T-helper 2 cell treated with Interferon-gamma antibody and Interleukin-4, amounts not matched to agents 5 μg/mL and 100 μg/mL, for 36 hours (primary cell): ENCODE data around the gene MAGI3.

Source experiments
- DNase-seq: peaks from one replicate; pipeline ENCODE4 v3.0.0; 2021; ENCODE audit warnings: low spot score
- H3K27ac Mint-ChIP-seq: one replicate; pipeline ENCODE4 v1.8.0; 2021; ENCODE audit warnings: mild to moderate bottlenecking, mixed read lengths
- H3K27me3 Mint-ChIP-seq: one replicate; pipeline ENCODE4 v1.8.0; 2021; ENCODE audit warnings: low read depth, mixed read lengths
- H3K36me3 Mint-ChIP-seq: one replicate; pipeline ENCODE4 v1.8.0; 2021; ENCODE audit warnings: low read depth, mixed read lengths
- H3K4me1 Mint-ChIP-seq: one replicate; pipeline ENCODE4 v1.8.0; 2021; ENCODE audit warnings: low read depth, mixed read lengths
- H3K4me3 Mint-ChIP-seq: one replicate; pipeline ENCODE4 v1.8.0; 2022; ENCODE audit warnings: mild to moderate bottlenecking, moderate library complexity, mixed read lengths
- H3K9me3 Mint-ChIP-seq: one replicate; pipeline ENCODE4 v1.8.0; 2021; ENCODE audit warnings: mixed read lengths

The MAGI3 gene

GRCh38 chr1:113389953-113390834, at the start of gene MAGI3:
Gene MAGI3, plus strand, starts transcription at chr1:113390515. Its CDS starts 519 bp downstream, at chr1:113391034.
- DNase-seq: peak; percentile 96
- Mint-ChIP-seq H3K27ac (peak within 1 kb of the TSS; percentile 96), H3K4me1 (peaks cover 25% of the 10 kb centered on the region), H3K4me3 (peak within 1 kb of the TSS; percentile 98), H3K9me3 (peaks cover 4% of the 10 kb centered on the region), H3K36me3 (no peaks in the 10 kb centered on the region), H3K27me3 (peaks cover 44% of the 10 kb centered on the region)

- DNase-seq: no peak
- no peaks in the 10 kb centered on the region for H3K9me3 Mint-ChIP-seq
- H3K4me3 Mint-ChIP-seq: no peak overlapping the region
Measured at GRCh38 chr1:113353580-113353979, 36.7 kb upstream of the MAGI3 start.

GRCh38 chr1:113363935-113364334, 26.4 kb upstream of the MAGI3 start:
- Mint-ChIP-seq H3K9me3 (no peaks in the 10 kb centered on the region), H3K4me3 (no peak overlapping the region), H3K27me3 (peaks cover 6% of the 10 kb centered on the region), H3K27ac (no peak overlapping the region), H3K4me1 (no peaks in the 10 kb centered on the region), H3K36me3 (no peaks in the 10 kb centered on the region)
- DNase-seq: no peak

More at GRCh38 chr1:113353580-113353979, 36.7 kb upstream of the MAGI3 start:
- no peaks in the 10 kb centered on the region for H3K27me3 Mint-ChIP-seq
- H3K27ac Mint-ChIP-seq: no peak overlapping the region
- H3K4me1 Mint-ChIP-seq: no peaks in the 10 kb centered on the region
- H3K36me3 Mint-ChIP-seq: no peaks in the 10 kb centered on the region

GRCh38 chr1:113369040-113369439, 21.3 kb upstream of the MAGI3 start:
- Mint-ChIP-seq H3K4me1 (peaks cover 1% of the 10 kb centered on the region), H3K27ac (no peak overlapping the region), H3K36me3 (no peaks in the 10 kb centered on the region), H3K9me3 (no peaks in the 10 kb centered on the region), H3K4me3 (no peak overlapping the region), H3K27me3 (peaks cover 11% of the 10 kb centered on the region)
- no peak for DNase-seq

- peaks cover 1% of the 10 kb centered on the region for H3K4me1 Mint-ChIP-seq
- H3K9me3 Mint-ChIP-seq: no peaks in the 10 kb centered on the region
- no peak overlapping the region for H3K27ac Mint-ChIP-seq
- H3K36me3 Mint-ChIP-seq: no peaks in the 10 kb centered on the region
- no peak for DNase-seq
- H3K4me3 Mint-ChIP-seq: no peak overlapping the region
- peaks cover 8% of the 10 kb centered on the region for H3K27me3 Mint-ChIP-seq
Measured at GRCh38 chr1:113369699-113370098, 20.6 kb upstream of the MAGI3 start.

GRCh38 chr1:113370868-113371267, 19.4 kb upstream of the MAGI3 start:
- H3K9me3 Mint-ChIP-seq: no peaks in the 10 kb centered on the region
- DNase-seq: no peak
- H3K27me3 Mint-ChIP-seq: peaks cover 10% of the 10 kb centered on the region
- H3K4me1 Mint-ChIP-seq: peaks cover 1% of the 10 kb centered on the region
- no peak overlapping the region for H3K27ac Mint-ChIP-seq
- no peaks in the 10 kb centered on the region for H3K36me3 Mint-ChIP-seq
- no peak overlapping the region for H3K4me3 Mint-ChIP-seq

GRCh38 chr1:113372546-113372945, 17.8 kb upstream of the MAGI3 start:
- H3K27me3 Mint-ChIP-seq: peaks cover 14% of the 10 kb centered on the region

GRCh38 chr1:113373644-113374043, 16.7 kb upstream of the MAGI3 start:
- no peak for DNase-seq
- Mint-ChIP-seq H3K36me3 (no peaks in the 10 kb centered on the region), H3K4me3 (no peak overlapping the region), H3K27ac (no peak overlapping the region), H3K4me1 (peaks cover 1% of the 10 kb centered on the region), H3K27me3 (peaks cover 15% of the 10 kb centered on the region), H3K9me3 (no peaks in the 10 kb centered on the region)

More at GRCh38 chr1:113372546-113372945, 17.8 kb upstream of the MAGI3 start:
- Mint-ChIP-seq H3K9me3 (no peaks in the 10 kb centered on the region), H3K27ac (no peak overlapping the region), H3K36me3 (no peaks in the 10 kb centered on the region), H3K4me1 (peaks cover 1% of the 10 kb centered on the region), H3K4me3 (no peak overlapping the region)
- DNase-seq: no peak

GRCh38 chr1:113375878-113376277, 14.4 kb upstream of the MAGI3 start:
- Mint-ChIP-seq H3K27me3 (peaks cover 20% of the 10 kb centered on the region), H3K4me1 (no peaks in the 10 kb centered on the region), H3K4me3 (no peak overlapping the region), H3K27ac (no peak overlapping the region), H3K36me3 (no peaks in the 10 kb centered on the region), H3K9me3 (no peaks in the 10 kb centered on the region)
- no peak for DNase-seq

- Mint-ChIP-seq H3K36me3 (no peaks in the 10 kb centered on the region), H3K4me3 (no peak overlapping the region), H3K9me3 (no peaks in the 10 kb centered on the region), H3K27me3 (peaks cover 16% of the 10 kb centered on the region), H3K27ac (no peak overlapping the region), H3K4me1 (no peaks in the 10 kb centered on the region)
- DNase-seq: no peak
Measured at GRCh38 chr1:113380075-113380474, 10.2 kb upstream of the MAGI3 start.

GRCh38 chr1:113388017-113388620, 2.2 kb upstream of the MAGI3 start:
- Mint-ChIP-seq H3K27ac (no peak overlapping the region), H3K4me1 (peaks cover 25% of the 10 kb centered on the region), H3K9me3 (peaks cover 4% of the 10 kb centered on the region), H3K27me3 (peaks cover 36% of the 10 kb centered on the region), H3K36me3 (no peaks in the 10 kb centered on the region), H3K4me3 (no peak overlapping the region)
- no peak for DNase-seq

- Mint-ChIP-seq H3K9me3 (peaks cover 4% of the 10 kb centered on the region), H3K36me3 (no peaks in the 10 kb centered on the region), H3K27ac (peak overlapping the region; percentile 27), H3K4me3 (peak overlapping the region; percentile 98), H3K27me3 (peaks cover 34% of the 10 kb centered on the region), H3K4me1 (peaks cover 25% of the 10 kb centered on the region)
- no peak for DNase-seq
Measured at GRCh38 chr1:113388621-113389358, 1.5 kb upstream of the MAGI3 start.

GRCh38 chr1:113389359-113389952, 859 bp upstream of the MAGI3 start:
- no peak for DNase-seq
- H3K27ac Mint-ChIP-seq: no peak overlapping the region
- H3K36me3 Mint-ChIP-seq: no peaks in the 10 kb centered on the region
- peaks cover 4% of the 10 kb centered on the region for H3K9me3 Mint-ChIP-seq
- H3K27me3 Mint-ChIP-seq: peaks cover 40% of the 10 kb centered on the region
- peaks cover 25% of the 10 kb centered on the region for H3K4me1 Mint-ChIP-seq
- peak overlapping the region; percentile 98 for H3K4me3 Mint-ChIP-seq
